Stimulated activated CD4-positive, alpha-beta T cell treated with anti-CD3 and anti-CD28 coated beads, Interleukin-12 subunit alpha, Interleukin-12 subunit beta, amount 100 ng/mL, for 4 hours (primary cell): ENCODE results near the gene ZNF10.
A peak's percentile ranks its signal among the peaks of the same experiment; 100 is the strongest.

Experiments
- DNase-seq: peaks from one replicate; pipeline ENCODE4 v3.0.0-alpha.2; 2020

The ZNF10 gene

GRCh38 chr12:133130038-133130807, at the start of gene ZNF10, which contains the start of gene ZNF891:
ZNF10 (plus strand) TSS chr12:133130627; CDS start chr12:133144493, 13,866 bp downstream.
ZNF891 (minus strand) TSS chr12:133130274; CDS start chr12:133121918, 8,356 bp downstream.
- DNase-seq = peak; percentile 98

- DNase-seq = no peak
Observed at GRCh38 chr12:133081159-133081780, 49.2 kb upstream of the ZNF10 start.

GRCh38 chr12:133083345-133083744, 47.1 kb upstream of the ZNF10 start:
- no peak for DNase-seq

- DNase-seq = no peak
Observed at GRCh38 chr12:133105620-133106019, 24.8 kb upstream of the ZNF10 start.

- DNase-seq = no peak
Observed at GRCh38 chr12:133106253-133106652, 24.2 kb upstream of the ZNF10 start.

- no peak for DNase-seq
Observed at GRCh38 chr12:133107121-133107520, 23.3 kb upstream of the ZNF10 start.

- DNase-seq = no peak
Observed at GRCh38 chr12:133108150-133108549, 22.3 kb upstream of the ZNF10 start.

GRCh38 chr12:133120385-133121191, 9.8 kb upstream of the ZNF10 start:
- no peak for DNase-seq

- DNase-seq = no peak
Observed at GRCh38 chr12:133124674-133125073, 5.8 kb upstream of the ZNF10 start.

- no peak for DNase-seq
Observed at GRCh38 chr12:133129368-133130037, 924 bp upstream of the ZNF10 start.

- peak; percentile 27 for DNase-seq
Observed at GRCh38 chr12:133130808-133131128, 341 bp downstream of the ZNF10 start.

GRCh38 chr12:133135747-133136146, 5.3 kb downstream of the ZNF10 start:
- DNase-seq = no peak

- no peak for DNase-seq
Observed at GRCh38 chr12:133145981-133146380, 15.6 kb downstream of the ZNF10 start.

GRCh38 chr12:133156125-133156690, 25.8 kb downstream of the ZNF10 start:
- DNase-seq = no peak

GRCh38 chr12:133165776-133166175, 35.3 kb downstream of the ZNF10 start:
- DNase-seq = no peak

- no peak for DNase-seq
Observed at GRCh38 chr12:133172491-133172890, 42.1 kb downstream of the ZNF10 start.

- no peak for DNase-seq
Observed at GRCh38 chr12:133174901-133175300, 44.5 kb downstream of the ZNF10 start.

- no peak for DNase-seq
Observed at GRCh38 chr12:133180669-133181068, 50.2 kb downstream of the ZNF10 start.

GRCh38 chr12:133181238-133181959, 51.0 kb downstream of the ZNF10 start, which contains the start of gene ZNF268:
ZNF268 (plus strand) TSS chr12:133181495; CDS start chr12:133181998, 503 bp downstream.
- DNase-seq = peak; percentile 84

GRCh38 chr12:133190176-133190575, 59.7 kb downstream of the ZNF10 start:
- DNase-seq = no peak

- no peak for DNase-seq
Observed at GRCh38 chr12:133192847-133193246, 62.4 kb downstream of the ZNF10 start.

GRCh38 chr12:133201888-133202287, 71.5 kb downstream of the ZNF10 start:
- no peak for DNase-seq
